Measurements from ENCODE around the gene IFNG-AS1. TPM values are rescaled to one million over a fixed set of nuclear protein-coding genes. Genes with fewer than 3 reads are reported as not detected.

The IFNG-AS1 gene
- total RNA-seq, 1 experiment from 2014 or later: not detected

DNA sequence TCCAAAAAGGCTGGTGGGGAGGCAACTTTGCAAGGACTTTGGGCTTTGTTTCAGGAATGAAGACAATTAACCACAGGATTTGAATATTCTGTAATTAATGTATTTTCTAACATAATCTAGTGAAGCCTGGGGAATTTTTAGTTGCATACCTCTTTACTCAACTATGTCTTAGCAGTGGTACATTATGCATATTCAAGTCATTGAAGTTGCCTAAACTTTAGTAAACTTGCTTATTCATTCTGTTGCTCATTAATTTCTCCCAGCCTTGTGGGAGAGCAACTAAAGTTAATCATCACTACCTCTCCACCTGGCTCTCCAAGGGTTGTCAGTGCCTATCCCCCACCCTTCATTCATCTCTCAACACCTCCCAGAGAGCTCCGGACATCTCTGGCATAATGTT lies 54.2 kb downstream of the IFNG-AS1 start:
- no TSS peak for BruUV-seq (replicated peaks)
- CTCF ChIA-PET: interaction anchor here (1.4 kb wide), 1 partner anchor 115 kb away, joined by 5 read pairs; no protein-coding TSS in a partner anchor

DNA sequence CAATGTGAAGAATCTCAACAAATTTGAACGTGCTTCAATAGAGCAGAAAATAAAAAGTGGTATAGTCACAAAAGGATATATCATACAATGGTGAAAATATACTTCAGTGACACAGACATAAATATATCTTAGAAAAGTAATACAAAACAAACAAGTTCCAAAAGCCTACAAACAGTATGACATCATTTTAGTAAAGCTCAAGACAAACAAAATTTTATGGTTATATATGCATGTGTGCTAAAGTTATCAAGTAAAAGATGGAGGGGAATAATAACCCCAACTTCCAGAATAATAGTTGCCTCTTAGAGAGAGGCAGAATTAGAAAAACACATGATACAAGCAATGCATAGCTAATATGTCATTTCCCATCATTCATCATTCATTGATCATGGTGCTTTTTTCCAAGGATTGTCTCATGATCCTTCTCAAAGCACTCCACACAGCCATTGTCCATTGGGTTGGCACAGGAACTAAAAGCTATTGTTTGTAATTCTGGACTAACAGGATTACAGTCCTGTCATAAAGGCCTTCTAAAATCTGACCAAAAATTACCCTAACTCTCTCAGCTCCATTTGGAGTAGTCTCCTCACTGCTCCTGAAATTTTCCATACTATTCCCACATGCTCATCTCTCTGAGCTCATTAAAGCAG lies 59.5 kb downstream of the IFNG-AS1 start:
- Mint-ChIP-seq H3K9me3 (ENCODE audit: unreplicated experiment) (no peaks in the 10 kb centered on the region), H3K27ac (ENCODE audit: unreplicated experiment) (no peak overlapping the region), H3K4me1 (ENCODE audit: low read depth, unreplicated experiment) (no peaks in the 10 kb centered on the region), H3K27me3 (ENCODE audit: insufficient read depth, unreplicated experiment) (no peaks in the 10 kb centered on the region), H3K36me3 (ENCODE audit: insufficient read depth, unreplicated experiment) (no peaks in the 10 kb centered on the region), H3K4me3 (ENCODE audit: unreplicated experiment) (no peak overlapping the region)
- TF ChIP-seq, protein P1, sequence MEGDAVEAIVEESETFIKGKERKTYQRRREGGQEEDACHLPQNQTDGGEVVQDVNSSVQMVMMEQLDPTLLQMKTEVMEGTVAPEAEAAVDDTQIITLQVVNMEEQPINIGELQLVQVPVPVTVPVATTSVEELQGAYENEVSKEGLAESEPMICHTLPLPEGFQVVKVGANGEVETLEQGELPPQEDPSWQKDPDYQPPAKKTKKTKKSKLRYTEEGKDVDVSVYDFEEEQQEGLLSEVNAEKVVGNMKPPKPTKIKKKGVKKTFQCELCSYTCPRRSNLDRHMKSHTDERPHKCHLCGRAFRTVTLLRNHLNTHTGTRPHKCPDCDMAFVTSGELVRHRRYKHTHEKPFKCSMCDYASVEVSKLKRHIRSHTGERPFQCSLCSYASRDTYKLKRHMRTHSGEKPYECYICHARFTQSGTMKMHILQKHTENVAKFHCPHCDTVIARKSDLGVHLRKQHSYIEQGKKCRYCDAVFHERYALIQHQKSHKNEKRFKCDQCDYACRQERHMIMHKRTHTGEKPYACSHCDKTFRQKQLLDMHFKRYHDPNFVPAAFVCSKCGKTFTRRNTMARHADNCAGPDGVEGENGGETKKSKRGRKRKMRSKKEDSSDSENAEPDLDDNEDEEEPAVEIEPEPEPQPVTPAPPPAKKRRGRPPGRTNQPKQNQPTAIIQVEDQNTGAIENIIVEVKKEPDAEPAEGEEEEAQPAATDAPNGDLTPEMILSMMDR (IDR thresholded peaks at IDR 0.05; ENCODE audit: insufficient read depth in 1 of 2, low read depth in 1 of 2, low read length in 1 of 2, severe bottlenecking in 1 of 2, unreplicated experiment in 1 of 2): no peak
- ChIA-PET POLR2A (no interaction called here), CTCF (no interaction called here)
- no peak for DNase-seq
- Histone ChIP-seq H3K9me3 (no peaks in the 10 kb centered on the region), H3K4me1 (no peaks in the 10 kb centered on the region), H3K36me3 (ENCODE audit: control insufficient read depth, insufficient read depth, low read length) (no peaks in the 10 kb centered on the region), H3K27me3 (replicated peaks; ENCODE audit: control insufficient read depth, insufficient read depth, low read length) (no peaks in the 10 kb centered on the region), H3K4me3 (ENCODE audit: low read depth, low read length) (no peak overlapping the region)
- BruUV-seq (replicated peaks): no TSS peak
- intact Hi-C loops (cut with micrococcal nuclease; ENCODE audit: unreplicated experiment): no loop called here

More for the DNA sequence above, 54.2 kb downstream of the IFNG-AS1 start:
- Histone ChIP-seq H3K27me3 (replicated peaks; ENCODE audit: control insufficient read depth, insufficient read depth, low read length) (no peaks in the 10 kb centered on the region), H3K4me1 (no peaks in the 10 kb centered on the region), H3K9me3 (no peaks in the 10 kb centered on the region), H3K36me3 (ENCODE audit: control insufficient read depth, insufficient read depth, low read length) (no peaks in the 10 kb centered on the region), H3K4me3 (ENCODE audit: low read depth, low read length) (no peak overlapping the region)
- Mint-ChIP-seq H3K27me3 (ENCODE audit: insufficient read depth, unreplicated experiment) (no peaks in the 10 kb centered on the region), H3K4me1 (ENCODE audit: low read depth, unreplicated experiment) (peaks cover 6% of the 10 kb centered on the region), H3K9me3 (ENCODE audit: unreplicated experiment) (no peaks in the 10 kb centered on the region), H3K4me3 (ENCODE audit: unreplicated experiment) (no peak overlapping the region), H3K27ac (ENCODE audit: unreplicated experiment) (no peak overlapping the region), H3K36me3 (ENCODE audit: insufficient read depth, unreplicated experiment) (no peaks in the 10 kb centered on the region)
- POLR2A ChIA-PET: no interaction called here
- intact Hi-C loops (cut with micrococcal nuclease; ENCODE audit: unreplicated experiment): loop anchor here (5.0 kb wide), 2 partner anchors 79 to 144 kb away; no protein-coding TSS in a partner anchor
- DNase-seq: no peak
- TF ChIP-seq, protein P1 (IDR thresholded peaks at IDR 0.05; ENCODE audit: insufficient read depth in 1 of 2, low read depth in 1 of 2, low read length in 1 of 2, severe bottlenecking in 1 of 2, unreplicated experiment in 1 of 2): no peak

DNA sequence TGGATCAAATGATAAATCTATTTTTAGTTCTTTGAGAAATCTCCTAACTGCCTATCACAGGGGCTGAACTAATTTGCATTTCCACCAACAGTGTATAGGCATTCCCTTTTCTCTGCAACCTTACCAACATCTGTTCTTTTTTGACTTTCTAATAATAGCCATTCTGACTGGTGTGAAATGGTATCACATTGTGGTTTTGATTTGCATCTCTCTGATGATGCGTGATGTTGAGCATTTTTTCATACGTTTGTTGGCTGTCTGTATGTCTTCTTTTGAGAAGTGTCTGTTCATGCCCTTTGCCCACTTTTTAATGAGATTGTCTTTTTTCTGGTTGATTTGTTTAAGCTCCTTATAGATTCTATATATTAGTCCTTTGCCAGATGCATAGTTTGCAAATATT lies 67.1 kb downstream of the IFNG-AS1 start:
- Histone ChIP-seq H3K36me3 (ENCODE audit: control insufficient read depth, insufficient read depth, low read length) (no peaks in the 10 kb centered on the region), H3K4me3 (ENCODE audit: low read depth, low read length) (no peak overlapping the region), H3K27me3 (replicated peaks; ENCODE audit: control insufficient read depth, insufficient read depth, low read length) (no peaks in the 10 kb centered on the region), H3K9me3 (peaks cover 15% of the 10 kb centered on the region; the same call in 1 of the 2 replicates), H3K4me1 (no peaks in the 10 kb centered on the region)
- DNase-seq: no peak
- intact Hi-C loops (cut with micrococcal nuclease; ENCODE audit: unreplicated experiment): no loop called here
- no peak overlapping the region for H3K27ac Mint-ChIP-seq (ENCODE audit: unreplicated experiment)
- POLR2A ChIA-PET: no interaction called here
- H3K9me3 Mint-ChIP-seq (ENCODE audit: unreplicated experiment): peaks cover 5% of the 10 kb centered on the region
- no peaks in the 10 kb centered on the region for H3K4me1 Mint-ChIP-seq (ENCODE audit: low read depth, unreplicated experiment)
- TF ChIP-seq, protein P1 (IDR thresholded peaks at IDR 0.05; ENCODE audit: insufficient read depth in 1 of 2, low read depth in 1 of 2, low read length in 1 of 2, severe bottlenecking in 1 of 2, unreplicated experiment in 1 of 2): no peak
- H3K4me3 Mint-ChIP-seq (ENCODE audit: unreplicated experiment): no peak overlapping the region
- no peaks in the 10 kb centered on the region for H3K36me3 Mint-ChIP-seq (ENCODE audit: insufficient read depth, unreplicated experiment)
- H3K27me3 Mint-ChIP-seq (ENCODE audit: insufficient read depth, unreplicated experiment): peaks cover 1% of the 10 kb centered on the region
- BruUV-seq (replicated peaks): no TSS peak
- CTCF ChIA-PET: no interaction called here
